MM.1S (cell line): Measurements from ENCODE around the gene GH1.
"Not testable (repeated sequence)": the region's sequence is repeated elsewhere in the genome, so short reads cannot be mapped to it uniquely, and the experiment has no call there.

Experiments
- CTCF ChIP-seq: fragments of 300-600 bp; sonication (generic); IDR thresholded peaks from 2 replicates; pipeline ENCODE4 v1.5.1; 2016; ENCODE audit warnings: antibody characterized with exemption, low read length, mixed read lengths
- EZH2 ChIP-seq: fragments of 300-600 bp; sonication (generic); optimal IDR thresholded peaks from 2 replicates; pipeline ENCODE3; 2017; ENCODE audit warnings: low read depth, mild to moderate bottlenecking, antibody characterized with exemption, low read length, mixed read lengths

GRCh38 chr17:63871646-63872365 lies 46.8 kb downstream of the GH1 start:
- not testable (repeated sequence) for TF ChIP-seq CTCF, EZH2
